DMS114 treated with DMSO at 0.1 percent for 48 hours (cell line): ENCODE data around the gene TRIM28.
"Not testable (repeated sequence)": the region's sequence is repeated elsewhere in the genome, so short reads cannot be mapped to it uniquely, and the experiment has no call there.

ENCODE experiments used
- DNase-seq: peaks from one replicate; lab custom pipeline; 2025; ENCODE audit not compliant: unreplicated experiment; lab: John Stamatoyannopoulos, UW

Gene TRIM28

GRCh38 chr19:58518256-58519086 is 25.4 kb upstream of the TRIM28 start:
- DNase-seq, result no peak

- DNase-seq, result peak; percentile 53
Observed at GRCh38 chr19:58519087-58519354, 24.8 kb upstream of the TRIM28 start.

- peak; percentile 98 for DNase-seq
Observed at GRCh38 chr19:58519355-58520256, 24.3 kb upstream of the TRIM28 start, which contains the start of gene ZBTB45. TSS of gene ZBTB45 (minus strand) at chr19:58519810. CDS start at chr19:58517673, 2,137 bp downstream.

GRCh38 chr19:58520257-58520599 is 23.6 kb upstream of the TRIM28 start:
- no peak for DNase-seq

GRCh38 chr19:58521651-58522050 is 22.2 kb upstream of the TRIM28 start:
- no peak for DNase-seq

GRCh38 chr19:58522709-58523108 is 21.2 kb upstream of the TRIM28 start:
- no peak for DNase-seq

- DNase-seq, result no peak
Observed at GRCh38 chr19:58529405-58529804, 14.5 kb upstream of the TRIM28 start.

- no peak for DNase-seq
Observed at GRCh38 chr19:58531034-58531840, 12.6 kb upstream of the TRIM28 start.

GRCh38 chr19:58535857-58536256 is 8.0 kb upstream of the TRIM28 start:
- no peak for DNase-seq

GRCh38 chr19:58536852-58537798 is 6.7 kb upstream of the TRIM28 start:
- DNase-seq, result no peak

GRCh38 chr19:58538257-58539168 is 5.4 kb upstream of the TRIM28 start:
- DNase-seq, result no peak

- DNase-seq, result not testable (repeated sequence)
Observed at GRCh38 chr19:58539169-58539559, 4.7 kb upstream of the TRIM28 start.

- not testable (repeated sequence) for DNase-seq
Observed at GRCh38 chr19:58542641-58543372, 1.1 kb upstream of the TRIM28 start.

- no peak for DNase-seq
Observed at GRCh38 chr19:58544591-58545285, 874 bp downstream of the TRIM28 start.

GRCh38 chr19:58545286-58546018 is 1.6 kb downstream of the TRIM28 start:
- DNase-seq, result no peak

GRCh38 chr19:58546019-58546530 is 2.2 kb downstream of the TRIM28 start:
- no peak for DNase-seq
